K562 (cell line): ENCODE results near the gene LSM4. TPM values are rescaled to one million over a fixed set of nuclear protein-coding genes. Genes with fewer than 3 reads are reported as not detected.

ENCODE experiments used
- ATF1 ChIP-seq, 2 experiments: fragments of 450-650 bp in 1 of 2; IDR thresholded peaks; 2 replicates each; pipeline ENCODE4 v1.6.1; 2016; ENCODE audit warnings: missing compliant biosample characterization in 1 of 2, missing genetic modification characterization in 1 of 2
- BCL6 ChIP-seq: fragments of 250-450 bp; sonication (Bioruptor Pico); IDR thresholded peaks from 2 replicates; pipeline ENCODE4 v1.4.0; 2020
- CEBPG ChIP-seq, 3 experiments: fragments of 200-800 bp in 1 of 3; sonication (Bioruptor generic) in 1 of 3; sonication (generic) in 1 of 3; formaldehyde crosslinking in 1 of 3; IDR thresholded peaks in 2 of 3; conservative IDR thresholded peaks in 1 of 3; 2 replicates each; pipeline versions ENCODE4 v1.6.1 to v1.8.0; 2016 to 2022; ENCODE audit warnings: missing compliant biosample characterization in 2 of 3, missing genetic modification characterization in 2 of 3, mild to moderate bottlenecking in 1 of 3, missing genetic modification reagents in 1 of 3
- E2F5 ChIP-seq: sonication (generic); formaldehyde crosslinking; IDR thresholded peaks from 2 replicates; pipeline ENCODE4 v1.8.0; 2022; ENCODE audit warnings: mild to moderate bottlenecking, missing genetic modification reagents
- FOXO4 ChIP-seq: fragments of 450-650 bp; formaldehyde crosslinking; IDR thresholded peaks from 2 replicates; pipeline ENCODE4 v1.4.0; 2020; ENCODE audit warnings: mild to moderate bottlenecking, moderate library complexity
- HMG20B ChIP-seq: fragments of 250-450 bp; sonication (Bioruptor Pico); IDR thresholded peaks from 2 replicates; pipeline ENCODE4 v1.5.0; 2021; ENCODE audit warnings: mild to moderate bottlenecking
- KAT7 ChIP-seq: sonication (generic); formaldehyde crosslinking; IDR thresholded peaks from 2 replicates; pipeline ENCODE4 v1.8.0; 2022; ENCODE audit warnings: missing genetic modification reagents, mild to moderate bottlenecking, borderline replicate concordance
- LEF1 ChIP-seq: fragments of 450-650 bp; IDR thresholded peaks from 2 replicates; pipeline ENCODE4 v1.6.1; 2016; ENCODE audit warnings: mild to moderate bottlenecking
- MED1 ChIP-seq: sonication (generic); formaldehyde crosslinking; IDR thresholded peaks from 2 replicates; pipeline ENCODE4 v1.8.1; 2023; ENCODE audit warnings: missing genetic modification reagents, borderline replicate concordance
- MXI1 ChIP-seq: IDR thresholded peaks from 2 replicates; pipeline ENCODE4 v1.6.1; 2011; ENCODE audit warnings: low read depth, mild to moderate bottlenecking, improper control_type of control experiment, low read length
- NFE2L1 ChIP-seq: fragments of 450-650 bp; IDR thresholded peaks from 2 replicates; pipeline ENCODE4 v1.6.1; 2016; ENCODE audit warnings: missing genetic modification characterization, low read depth, mild to moderate bottlenecking, missing compliant biosample characterization, moderate library complexity, borderline replicate concordance
- NR2F6 ChIP-seq: fragments of 450-650 bp; formaldehyde crosslinking; IDR thresholded peaks from 2 replicates; pipeline ENCODE4 v1.4.0; 2020; ENCODE audit warnings: mild to moderate bottlenecking
- PHTF2 ChIP-seq: fragments of 250-450 bp; sonication (Bioruptor Pico); IDR thresholded peaks from 2 replicates; pipeline ENCODE4 v1.5.0; 2021; ENCODE audit warnings: mild to moderate bottlenecking
- POLR2B ChIP-seq: fragments of 450-650 bp; IDR thresholded peaks from 2 replicates; pipeline ENCODE4 v1.6.1; 2018; ENCODE audit warnings: low read depth; ENCODE audit not compliant: partially characterized antibody
- PPARD ChIP-seq: fragments of 250-450 bp; sonication (Bioruptor Pico); IDR thresholded peaks from 2 replicates; pipeline ENCODE4 v1.8.0; 2022; ENCODE audit warnings: inconsistent platforms, mild to moderate bottlenecking, moderate library complexity
- RFX7 ChIP-seq: fragments of 250-450 bp; sonication (Bioruptor Pico); IDR thresholded peaks from 2 replicates; pipeline ENCODE4 v1.5.1; 2021; ENCODE audit warnings: mild to moderate bottlenecking
- RNF2 ChIP-seq: sonication (generic); IDR thresholded peaks from 2 replicates; pipeline ENCODE4 v1.6.1; 2016
- TAF15 ChIP-seq: fragments of 200-400 bp; formaldehyde crosslinking; IDR thresholded peaks from 2 replicates; pipeline ENCODE4 v1.6.1; 2017; ENCODE audit warnings: mild to moderate bottlenecking, low read depth, low read length, moderate library complexity
- ZFP91 ChIP-seq: sonication (generic); formaldehyde crosslinking; IDR thresholded peaks from 2 replicates; pipeline ENCODE4 v1.8.0; 2022; ENCODE audit warnings: mild to moderate bottlenecking, missing genetic modification reagents
- ZKSCAN8 ChIP-seq: fragments of 200-800 bp; sonication (Bioruptor generic); IDR thresholded peaks from 2 replicates; pipeline ENCODE4 v1.6.1; 2016; ENCODE audit warnings: missing genetic modification characterization, missing compliant biosample characterization
- ZNF436 ChIP-seq: fragments of 250-450, 450-650 bp; sonication (Bioruptor Pico); formaldehyde crosslinking; IDR thresholded peaks from 2 replicates; pipeline ENCODE4 v1.7.0; 2020; ENCODE audit warnings: mild to moderate bottlenecking
- ZNF655 ChIP-seq: fragments of 250-450 bp; sonication (Bioruptor Pico); IDR thresholded peaks from 2 replicates; pipeline ENCODE4 v1.5.0; 2021
- polyA plus RNA-seq, 8 experiments: library from polyadenylated mRNA; depleted of rRNA in 4 of 8; stranded (reverse) in 5 of 8; unstranded in 3 of 8; fragments of >200 nt; fragmentation: Nextera tagmentation in 2 of 8; fragmentation: Illumina TruSeq in 1 of 8; extraction: Ambion mirVana in 2 of 8; extraction: Trizol in 1 of 8; gene quantifications; 2 replicates each; pipeline versions ENCODE4 v1.2.1 to v1.2.3, GENCODE V29; 2011 to 2014; ENCODE audit warnings: inconsistent platforms in 1 of 8, missing spikeins in 1 of 8
- total RNA-seq, 7 experiments: library from RNA; depleted of rRNA in 6 of 7; stranded (reverse); fragments of >200 nt in 6 of 7; fragmentation: Illumina TruSeq in 2 of 7; extraction: Trizol in 2 of 7; gene quantifications; 2 replicates each; pipeline versions ENCODE4 v1.2.1 to v1.2.3, GENCODE V29; 2011 to 2021; ENCODE audit warnings: low replicate concordance in 1 of 7
- TF ChIP-seq, protein P1 (sequence below): fragments of 450-650 bp; formaldehyde crosslinking; IDR thresholded peaks from 2 replicates; pipeline ENCODE4 v1.4.0; 2022; ENCODE audit warnings: missing genetic modification characterization

The LSM4 gene
- total and polyA plus RNA-seq, 9 of the 15 experiments (the other 6 are each of a cell fraction or from before 2014, with no cell fraction given), result 11.9 to 763 (median 202) TPM

GRCh38 chr19:18278521-18279265, 44.2 kb downstream of the LSM4 start (continued):
- TF ChIP-seq FOXO4 (no peak), RNF2 (no peak), MED1 (no peak), ZNF655 (CRISPR knock-in tag) (no peak), ZFP91 (CRISPR knock-in tag) (peak; percentile 77; the same call in 1 of the 2 replicates), RFX7 (CRISPR knock-in tag) (no peak), ZNF436 (no peak), ZKSCAN8 (CRISPR knock-in tag) (no peak), LEF1 (no peak), POLR2B (peak; percentile 0), ATF1 (CRISPR knock-in tag; IDR thresholded peaks at IDR 0.05) (no peak), ATF1 (tag; IDR thresholded peaks at IDR 0.05) (no peak), PHTF2 (CRISPR knock-in tag) (no peak), E2F5 (CRISPR knock-in tag) (no peak), HMG20B (CRISPR knock-in tag) (no peak), TAF15 (no peak), NR2F6 (CRISPR knock-in tag) (no peak), PPARD (no peak), MXI1 (no peak), KAT7 (CRISPR knock-in tag) (0 out of 2 replicates have a peak, but pooled peaks have one; percentile 20), BCL6 (no peak), CEBPG (CRISPR knock-in tag; IDR thresholded peaks at IDR 0.05) (no peak), CEBPG (tag; conservative IDR thresholded peaks at IDR 0.05 in 1 of 2, IDR thresholded peaks at IDR 0.05 in 1 of 2) (no peak), NFE2L1 (tag) (no peak)
- TF ChIP-seq, protein P1, sequence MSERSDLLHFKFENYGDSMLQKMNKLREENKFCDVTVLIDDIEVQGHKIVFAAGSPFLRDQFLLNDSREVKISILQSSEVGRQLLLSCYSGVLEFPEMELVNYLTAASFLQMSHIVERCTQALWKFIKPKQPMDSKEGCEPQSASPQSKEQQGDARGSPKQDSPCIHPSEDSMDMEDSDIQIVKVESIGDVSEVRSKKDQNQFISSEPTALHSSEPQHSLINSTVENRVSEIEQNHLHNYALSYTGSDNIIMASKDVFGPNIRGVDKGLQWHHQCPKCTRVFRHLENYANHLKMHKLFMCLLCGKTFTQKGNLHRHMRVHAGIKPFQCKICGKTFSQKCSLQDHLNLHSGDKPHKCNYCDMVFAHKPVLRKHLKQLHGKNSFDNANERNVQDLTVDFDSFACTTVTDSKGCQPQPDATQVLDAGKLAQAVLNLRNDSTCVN (CRISPR knock-in tag), result no peak
